IPS-18a (cell line): Measurements from ENCODE around the gene CDH23.
"Not testable (repeated sequence)": the region's sequence is repeated elsewhere in the genome, so short reads cannot be mapped to it uniquely, and the experiment has no call there.

Source experiments
- H3K27ac ChIP-seq: one replicate; pipeline ENCODE4 v1.5.1; 2013; ENCODE audit warnings: low read length
- H3K27me3 ChIP-seq: one replicate; pipeline ENCODE4 v1.6.1; 2013; ENCODE audit warnings: mild to moderate bottlenecking, low read length; ENCODE audit not compliant: control insufficient read depth, insufficient read depth
- H3K36me3 ChIP-seq: one replicate; pipeline ENCODE4 v1.6.1; 2013; ENCODE audit warnings: low read depth, low read length; ENCODE audit not compliant: control insufficient read depth
- H3K4me1 ChIP-seq: one replicate; pipeline ENCODE4 v1.6.1; 2013; ENCODE audit warnings: low read depth, low read length; ENCODE audit not compliant: control insufficient read depth
- H3K4me3 ChIP-seq: one replicate; pipeline ENCODE4 v1.5.1; 2013; ENCODE audit warnings: low read length
- H3K9ac ChIP-seq: one replicate; pipeline ENCODE4 v1.6.1; 2013; ENCODE audit warnings: mild to moderate bottlenecking, low read length, moderate library complexity
- H3K9me3 ChIP-seq: one replicate; pipeline ENCODE4 v1.6.1; 2013; ENCODE audit warnings: low read depth, low read length; ENCODE audit not compliant: control insufficient read depth

Gene CDH23

GRCh38 chr10:71358906-71359305 lies 37.8 kb upstream of the CDH23 start:
- H3K4me3 ChIP-seq, H3K9me3 ChIP-seq, H3K27ac ChIP-seq, H3K27me3 ChIP-seq, H3K9ac ChIP-seq, H3K4me1 ChIP-seq: not testable (repeated sequence)
- peaks cover 20% of the 10 kb centered on the region for H3K36me3 ChIP-seq

GRCh38 chr10:71359364-71360046 lies 37.2 kb upstream of the CDH23 start:
- H3K9me3 ChIP-seq: no peaks in the 10 kb centered on the region
- no peak overlapping the region for H3K9ac ChIP-seq
- no peaks in the 10 kb centered on the region for H3K27me3 ChIP-seq
- H3K4me1 ChIP-seq: no peaks in the 10 kb centered on the region
- peaks cover 20% of the 10 kb centered on the region for H3K36me3 ChIP-seq
- H3K4me3 ChIP-seq: no peak overlapping the region
- no peak overlapping the region for H3K27ac ChIP-seq

- Histone ChIP-seq H3K27ac (no peak overlapping the region), H3K9me3 (no peaks in the 10 kb centered on the region), H3K4me3 (no peak overlapping the region), H3K27me3 (no peaks in the 10 kb centered on the region), H3K36me3 (peaks cover 20% of the 10 kb centered on the region), H3K4me1 (no peaks in the 10 kb centered on the region), H3K9ac (no peak overlapping the region)
Observed at GRCh38 chr10:71360735-71361134, 36.0 kb upstream of the CDH23 start.

DNA sequence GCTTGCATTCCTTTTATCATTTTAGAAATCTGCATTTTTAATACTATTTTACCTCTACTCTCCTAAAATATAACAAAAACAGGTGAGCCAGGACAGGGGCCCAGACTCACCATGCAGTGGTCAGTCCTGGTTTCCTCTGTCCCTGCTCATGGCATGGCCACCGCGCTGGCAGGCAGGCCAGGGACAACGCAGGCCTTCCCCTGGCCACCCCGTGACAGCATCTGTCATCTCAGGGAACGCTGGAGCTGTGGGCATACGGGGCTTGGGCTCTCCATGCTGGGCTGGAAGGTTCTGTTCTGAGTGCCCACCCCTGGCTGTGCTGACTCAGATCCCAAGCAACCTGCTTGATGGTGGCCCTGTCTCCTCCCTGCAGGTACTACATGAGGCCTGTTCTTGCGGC lies 35.1 kb upstream of the CDH23 start:
- Histone ChIP-seq H3K9me3 (no peaks in the 10 kb centered on the region), H3K27ac (no peak overlapping the region), H3K4me1 (no peaks in the 10 kb centered on the region), H3K36me3 (peaks cover 13% of the 10 kb centered on the region), H3K9ac (no peak overlapping the region), H3K4me3 (no peak overlapping the region), H3K27me3 (no peaks in the 10 kb centered on the region)

- no peaks in the 10 kb centered on the region for H3K27me3 ChIP-seq
- H3K4me3 ChIP-seq: no peak overlapping the region
- H3K36me3 ChIP-seq: peaks cover 12% of the 10 kb centered on the region
- H3K9ac ChIP-seq: no peak overlapping the region
- H3K27ac ChIP-seq: no peak overlapping the region
- no peaks in the 10 kb centered on the region for H3K9me3 ChIP-seq
- H3K4me1 ChIP-seq: no peaks in the 10 kb centered on the region
Observed at GRCh38 chr10:71362141-71362540, 34.6 kb upstream of the CDH23 start.

GRCh38 chr10:71363936-71364335 lies 32.8 kb upstream of the CDH23 start:
- H3K27ac ChIP-seq: no peak overlapping the region
- no peak overlapping the region for H3K4me3 ChIP-seq
- no peaks in the 10 kb centered on the region for H3K27me3 ChIP-seq
- H3K36me3 ChIP-seq: peaks cover 12% of the 10 kb centered on the region
- no peak overlapping the region for H3K9ac ChIP-seq
- no peaks in the 10 kb centered on the region for H3K4me1 ChIP-seq
- H3K9me3 ChIP-seq: no peaks in the 10 kb centered on the region

DNA sequence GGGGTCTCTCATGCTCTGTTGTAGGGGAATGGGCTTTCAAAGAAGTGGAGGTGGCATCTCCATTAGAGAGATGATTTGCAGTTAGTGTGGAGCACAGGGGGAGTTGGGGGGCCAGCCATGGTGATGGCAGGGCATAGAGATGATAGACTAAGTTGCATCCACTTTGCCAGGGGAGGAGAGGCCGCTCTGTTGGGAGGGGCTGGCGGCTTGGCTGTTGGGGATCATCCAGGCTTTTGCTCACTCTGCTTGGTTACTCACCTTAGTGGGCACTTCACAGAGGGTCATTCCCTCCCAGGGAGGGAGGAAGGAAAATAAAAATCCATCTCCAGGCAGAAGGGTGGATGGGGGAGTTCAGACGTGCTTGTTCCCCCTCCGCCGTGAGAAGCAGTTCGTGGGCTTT lies 31.4 kb upstream of the CDH23 start:
- Histone ChIP-seq H3K9ac (no peak overlapping the region), H3K27me3 (no peaks in the 10 kb centered on the region), H3K4me3 (no peak overlapping the region), H3K4me1 (no peaks in the 10 kb centered on the region), H3K27ac (no peak overlapping the region), H3K9me3 (no peaks in the 10 kb centered on the region), H3K36me3 (peaks cover 5% of the 10 kb centered on the region)

GRCh38 chr10:71366690-71367089 lies 30.0 kb upstream of the CDH23 start:
- H3K9me3 ChIP-seq: no peaks in the 10 kb centered on the region
- peaks cover 5% of the 10 kb centered on the region for H3K36me3 ChIP-seq
- no peak overlapping the region for H3K27ac ChIP-seq
- no peaks in the 10 kb centered on the region for H3K4me1 ChIP-seq
- H3K4me3 ChIP-seq: no peak overlapping the region
- no peaks in the 10 kb centered on the region for H3K27me3 ChIP-seq
- no peak overlapping the region for H3K9ac ChIP-seq

DNA sequence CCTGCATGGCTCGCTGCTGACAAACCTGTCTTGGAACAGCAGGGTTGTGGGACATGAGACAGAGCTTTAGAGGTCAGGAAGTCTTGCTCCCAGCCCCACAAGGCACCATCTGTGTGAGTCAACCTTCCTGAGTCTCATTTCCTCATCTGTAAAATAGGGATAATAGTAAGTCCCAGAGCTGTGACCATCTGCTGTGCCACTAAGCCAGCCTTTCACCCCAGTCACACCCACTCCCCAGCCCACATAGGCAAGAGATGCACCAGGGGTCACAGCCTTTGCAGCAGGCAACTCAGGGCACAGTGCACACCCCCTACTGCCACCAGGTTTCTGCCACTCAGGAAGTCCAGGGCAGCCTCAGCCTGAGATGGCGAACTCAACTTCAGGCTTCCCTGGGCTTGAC lies 29.4 kb upstream of the CDH23 start:
- Histone ChIP-seq H3K9me3 (no peaks in the 10 kb centered on the region), H3K4me3 (no peak overlapping the region), H3K9ac (no peak overlapping the region), H3K36me3 (peaks cover 5% of the 10 kb centered on the region), H3K4me1 (no peaks in the 10 kb centered on the region), H3K27me3 (no peaks in the 10 kb centered on the region), H3K27ac (no peak overlapping the region)

- Histone ChIP-seq H3K4me3 (no peak overlapping the region), H3K9ac (no peak overlapping the region), H3K27me3 (no peaks in the 10 kb centered on the region), H3K36me3 (no peaks in the 10 kb centered on the region), H3K9me3 (no peaks in the 10 kb centered on the region), H3K4me1 (no peaks in the 10 kb centered on the region), H3K27ac (no peak overlapping the region)
Observed at GRCh38 chr10:71368176-71368575, 28.5 kb upstream of the CDH23 start.

- Histone ChIP-seq H3K9ac (no peak overlapping the region), H3K27me3 (no peaks in the 10 kb centered on the region), H3K4me1 (no peaks in the 10 kb centered on the region), H3K27ac (no peak overlapping the region), H3K4me3 (no peak overlapping the region), H3K36me3 (no peaks in the 10 kb centered on the region), H3K9me3 (no peaks in the 10 kb centered on the region)
Observed at GRCh38 chr10:71368643-71369042, 28.1 kb upstream of the CDH23 start.

DNA sequence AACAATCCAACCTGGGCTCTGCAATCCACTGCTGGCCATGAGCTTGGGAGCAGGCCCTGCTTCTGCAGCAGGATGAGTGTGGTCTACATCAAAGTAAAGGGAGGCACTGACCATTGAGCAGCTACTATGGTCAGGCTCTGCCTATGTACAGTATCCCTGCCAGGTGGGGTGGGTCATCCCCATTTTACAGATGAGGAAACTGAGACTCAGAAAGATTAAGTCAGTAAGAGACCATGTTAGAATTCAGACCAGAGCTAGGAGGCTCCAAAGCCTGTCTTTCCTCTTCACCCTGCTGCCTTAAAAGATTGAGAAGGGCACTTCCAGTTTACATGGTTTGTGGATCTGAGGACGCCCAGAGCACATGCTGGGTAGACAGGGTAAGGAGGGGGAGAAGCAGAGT lies 27.1 kb upstream of the CDH23 start:
- Histone ChIP-seq H3K4me3 (no peak overlapping the region), H3K4me1 (no peaks in the 10 kb centered on the region), H3K9me3 (no peaks in the 10 kb centered on the region), H3K9ac (no peak overlapping the region), H3K36me3 (no peaks in the 10 kb centered on the region), H3K27me3 (peaks cover under 1% of the 10 kb centered on the region), H3K27ac (no peak overlapping the region)
